Mesenchymal stem cell (in vitro differentiated cells and primary cell): ENCODE results near the gene CDK10.

ENCODE experiments used
- DNase-seq: peaks from one replicate; pipeline ENCODE4 v3.0.0-alpha.2; 2013
- H2AFZ ChIP-seq: one replicate; pipeline ENCODE4 v1.6.1; 2013; ENCODE audit warnings: low read depth, mild to moderate bottlenecking, control low read depth, inconsistent platforms, low read length, moderate library complexity
- H2AK5ac ChIP-seq: 2 replicates; pipeline ENCODE4 v1.6.1; 2013; ENCODE audit warnings: low read length, moderate library complexity, mild to moderate bottlenecking, inconsistent platforms; ENCODE audit not compliant: severe bottlenecking
- H2BK120ac ChIP-seq: one replicate; pipeline ENCODE4 v1.6.1; 2013; ENCODE audit warnings: low read depth, mild to moderate bottlenecking, inconsistent platforms, low read length, moderate library complexity
- H2BK12ac ChIP-seq, 2 experiments: one replicate each; pipeline ENCODE4 v1.6.1; 2013; ENCODE audit warnings: inconsistent platforms in 2 of 2, low read length in 2 of 2, mild to moderate bottlenecking in 2 of 2, moderate library complexity in 2 of 2, control low read depth in 1 of 2
- H2BK15ac ChIP-seq: one replicate; pipeline ENCODE4 v1.6.1; 2013; ENCODE audit warnings: mild to moderate bottlenecking, low read depth, inconsistent platforms; ENCODE audit not compliant: poor library complexity, severe bottlenecking
- H2BK5ac ChIP-seq: 2 replicates; pipeline ENCODE4 v1.6.1; 2013; ENCODE audit warnings: low read depth, mild to moderate bottlenecking, low read length, control low read depth, inconsistent platforms; ENCODE audit not compliant: poor library complexity, severe bottlenecking
- H3K14ac ChIP-seq, 2 experiments: one replicate each; pipeline ENCODE4 v1.6.1; 2013; ENCODE audit warnings: inconsistent platforms in 2 of 2, low read length in 2 of 2, control low read depth in 1 of 2, mild to moderate bottlenecking in 1 of 2, moderate library complexity in 1 of 2
- H3K18ac ChIP-seq, 2 experiments: one replicate each; pipeline ENCODE4 v1.6.1; 2013; ENCODE audit warnings: inconsistent platforms in 2 of 2, low read length in 2 of 2, control low read depth in 1 of 2, low read depth in 1 of 2, mild to moderate bottlenecking in 1 of 2
- H3K23ac ChIP-seq, 2 experiments: one replicate each; pipeline ENCODE4 v1.6.1; 2013; ENCODE audit warnings: inconsistent platforms in 2 of 2, low read length in 2 of 2, mild to moderate bottlenecking in 2 of 2, moderate library complexity in 2 of 2, control low read depth in 1 of 2
- H3K27ac ChIP-seq: 2 replicates; pipeline ENCODE4 v1.5.1; 2013; ENCODE audit warnings: mild to moderate bottlenecking, moderate library complexity, low read length, control low read depth, inconsistent platforms; ENCODE audit not compliant: poor library complexity, severe bottlenecking
- H3K27me3 ChIP-seq, 2 experiments: 2 replicates each; pipeline versions ENCODE4 v1.6.1 to v1.7.0; 2013; ENCODE audit warnings: low read length in 2 of 2, mild to moderate bottlenecking in 2 of 2, moderate library complexity in 2 of 2, control low read depth in 1 of 2, inconsistent platforms in 1 of 2; ENCODE audit not compliant: control insufficient read depth in 1 of 2, insufficient read depth in 1 of 2
- H3K36me3 ChIP-seq, 2 experiments: 2 replicates each; pipeline versions ENCODE4 v1.6.1 to v1.7.0; 2013; ENCODE audit warnings: low read length in 2 of 2, control low read depth in 1 of 2, inconsistent platforms in 1 of 2, low read depth in 1 of 2, mild to moderate bottlenecking in 1 of 2; ENCODE audit not compliant: insufficient read depth in 2 of 2, control insufficient read depth in 1 of 2
- H3K4ac ChIP-seq, 2 experiments: one replicate each; pipeline ENCODE4 v1.6.1; 2013; ENCODE audit warnings: inconsistent platforms in 2 of 2, low read length in 2 of 2, mild to moderate bottlenecking in 2 of 2, moderate library complexity in 2 of 2, control low read depth in 1 of 2, low read depth in 1 of 2
- H3K4me1 ChIP-seq: 2 replicates; pipeline ENCODE4 v1.6.1; 2013; ENCODE audit warnings: low read depth, low read length, control low read depth; ENCODE audit not compliant: control insufficient read depth, insufficient read depth
- H3K4me2 ChIP-seq: 2 replicates; pipeline ENCODE4 v1.6.1; 2013; ENCODE audit warnings: low read length, mild to moderate bottlenecking, inconsistent platforms; ENCODE audit not compliant: poor library complexity, severe bottlenecking
- H3K4me3 ChIP-seq, 2 experiments: 2 replicates each; pipeline versions ENCODE4 v1.5.1 to v1.7.0; 2013; ENCODE audit warnings: low read length in 2 of 2, mild to moderate bottlenecking in 2 of 2, control low read depth in 1 of 2, low read depth in 1 of 2; ENCODE audit not compliant: insufficient read depth in 1 of 2
- H3K79me1 ChIP-seq: replicated peaks from 2 replicates; pipeline ENCODE4 v1.6.1; 2013; ENCODE audit warnings: mild to moderate bottlenecking, control low read depth, low read length, inconsistent platforms; ENCODE audit not compliant: poor library complexity, severe bottlenecking
- H3K9ac ChIP-seq: 2 replicates; pipeline ENCODE4 v1.7.0; 2013; ENCODE audit warnings: mild to moderate bottlenecking, low read length, moderate library complexity
- H3K9me3 ChIP-seq: 2 replicates; pipeline ENCODE4 v1.7.0; 2013; ENCODE audit warnings: mild to moderate bottlenecking, low read length; ENCODE audit not compliant: control insufficient read depth
- H4K8ac ChIP-seq: one replicate; pipeline ENCODE4 v1.6.1; 2013; ENCODE audit warnings: inconsistent platforms, mild to moderate bottlenecking, low read length, moderate library complexity
- H4K91ac ChIP-seq: one replicate; pipeline ENCODE4 v1.6.1; 2013; ENCODE audit warnings: mild to moderate bottlenecking, low read length, inconsistent platforms
- WGBS: methylation state at CpG from one replicate; pipeline ENCODE4 v1.1.7; 2013; ENCODE audit warnings: mixed read lengths; 5-methylcytosine and 5-hydroxymethylcytosine counted together

Gene CDK10

DNA sequence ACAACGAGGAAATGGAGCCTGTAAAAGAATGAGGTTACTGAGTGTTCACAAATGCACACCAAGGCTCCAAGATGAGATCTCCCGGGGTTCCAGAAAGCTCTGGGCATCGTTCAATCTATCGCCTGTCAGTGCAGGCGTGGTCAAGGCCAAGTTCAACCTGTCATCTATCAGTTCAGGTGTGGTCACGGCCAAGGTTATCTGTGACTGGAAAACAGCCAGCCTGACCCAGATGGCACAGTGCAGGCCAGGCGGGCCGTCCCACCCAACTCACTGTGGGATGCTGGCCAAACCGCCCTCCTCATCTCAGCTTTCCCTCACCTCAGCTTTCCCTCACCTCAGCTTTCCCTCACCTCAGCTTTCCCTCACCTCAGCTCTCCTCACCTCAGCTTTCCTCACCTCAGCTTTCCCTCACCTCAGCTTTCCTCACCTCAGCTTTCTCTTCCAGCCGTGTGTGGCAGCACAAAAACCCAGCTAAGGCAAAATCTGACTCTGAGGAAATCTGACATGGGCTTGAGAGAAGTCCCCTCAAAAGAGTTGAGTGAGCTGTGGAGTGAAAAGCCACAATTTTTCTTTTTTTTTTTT lies 31.3 kb upstream of the CDK10 start:
- Histone ChIP-seq H3K27me3 (no peaks in the 10 kb centered on the region), H2BK5ac (no peak overlapping the region), H3K14ac (no peak overlapping the region), H2AK5ac (no peak overlapping the region), H2AFZ (no peak overlapping the region), H3K4me1 (peaks cover 16% of the 10 kb centered on the region), H3K27ac (no peak overlapping the region), H3K36me3 (peaks cover 23 to 38% of the 10 kb centered on the region in 2 experiments), H3K9me3 (no peaks in the 10 kb centered on the region), H3K4ac (no peak overlapping the region), H3K23ac (no peak overlapping the region), H4K91ac (no peak overlapping the region), H4K8ac (no peak overlapping the region), H3K9ac (no peak overlapping the region), H3K79me1 (peaks cover 17% of the 10 kb centered on the region), H2BK15ac (no peak overlapping the region), H2BK12ac (no peak overlapping the region), H3K4me2 (no peak overlapping the region), H3K18ac (no peak overlapping the region), H2BK120ac (no peak overlapping the region), H3K4me3 (no peak overlapping the region)
- 96% methylated on average over 10 of the region's 10 CpGs for WGBS
- DNase-seq: no peak

DNA sequence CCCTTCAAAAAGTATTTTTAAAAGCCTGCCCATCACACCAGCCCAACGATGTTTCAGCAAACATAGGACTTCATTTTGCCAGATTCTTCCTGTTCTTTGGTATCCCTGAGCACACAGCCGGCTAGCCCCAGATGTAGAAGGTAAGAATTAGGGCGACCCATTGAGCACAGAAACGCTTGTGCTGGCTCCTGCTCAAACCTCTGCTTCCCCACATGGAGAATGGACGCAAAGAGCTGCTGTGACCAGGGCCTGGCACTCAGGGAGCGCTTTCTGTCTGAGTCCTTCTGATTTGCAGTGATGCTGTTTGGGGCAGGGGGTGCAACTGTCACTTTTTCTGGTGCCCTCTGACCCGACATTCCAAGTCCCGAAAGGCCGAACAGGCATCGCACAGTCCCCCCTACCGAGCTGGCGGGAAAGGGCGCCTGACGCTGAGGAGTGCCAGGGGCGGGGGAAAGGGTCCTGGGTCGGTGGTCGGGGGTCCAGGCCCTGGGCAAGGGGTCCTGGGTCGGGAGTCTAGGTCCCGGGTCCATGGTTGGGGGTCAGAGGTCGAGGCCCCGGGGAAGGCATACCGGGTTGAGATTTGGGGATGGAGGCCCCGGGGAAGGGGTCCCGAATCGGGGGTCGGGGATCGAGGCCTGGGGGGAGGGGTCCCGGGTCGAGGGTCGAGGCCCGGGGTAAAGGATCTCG lies 29.9 kb upstream of the CDK10 start:
- peak overlapping the region; percentile 89 to 96 for H3K4me3 ChIP-seq
- H2BK12ac ChIP-seq: no peak overlapping the region
- H4K91ac ChIP-seq: no peak overlapping the region
- H3K4ac ChIP-seq: peak overlapping the region in 1 of 2 experiments; percentile 35
- peak overlapping the region; percentile 71 for H2BK120ac ChIP-seq
- peaks cover 22% of the 10 kb centered on the region for H3K79me1 ChIP-seq
- DNase-seq: no peak
- H3K18ac ChIP-seq: no peak overlapping the region
- H3K4me2 ChIP-seq: peak overlapping the region; percentile 31
- H2BK15ac ChIP-seq: no peak overlapping the region
- H2AFZ ChIP-seq: no peak overlapping the region
- H3K27me3 ChIP-seq: no peaks in the 10 kb centered on the region
- no peak overlapping the region for H3K14ac ChIP-seq
- H3K23ac ChIP-seq: peak overlapping the region in 1 of 2 experiments; percentile 70
- no peak overlapping the region for H2BK5ac ChIP-seq
- 56% methylated on average over 32 of the region's 32 CpGs for WGBS
- peaks cover 33 to 36% of the 10 kb centered on the region in 2 experiments for H3K36me3 ChIP-seq
- peak overlapping the region; percentile 93 for H3K9ac ChIP-seq
- H3K27ac ChIP-seq: no peak overlapping the region
- peaks cover 16% of the 10 kb centered on the region for H3K4me1 ChIP-seq
- no peaks in the 10 kb centered on the region for H3K9me3 ChIP-seq
- H4K8ac ChIP-seq: no peak overlapping the region
- H2AK5ac ChIP-seq: no peak overlapping the region

- Histone ChIP-seq H2AFZ (peak within 1 kb of the TSS; percentile 60), H3K9ac (peak within 1 kb of the TSS; percentile 93), H3K18ac (peak within 1 kb of the TSS; percentile 94), H3K4ac (peak within 1 kb of the TSS; percentile 64 to 87), H3K27ac (peak within 1 kb of the TSS; percentile 58), H3K36me3 (peaks cover 27 to 30% of the 10 kb centered on the region in 2 experiments), H3K4me1 (peaks cover 16% of the 10 kb centered on the region), H3K4me2 (peak within 1 kb of the TSS; percentile 97), H3K23ac (peak within 1 kb of the TSS in 1 of 2 experiments; percentile 70), H2BK5ac (peak within 1 kb of the TSS; percentile 52), H2BK15ac (peak within 1 kb of the TSS; percentile 85), H3K79me1 (peaks cover 23% of the 10 kb centered on the region), H3K14ac (peak within 1 kb of the TSS in 1 of 2 experiments; percentile 42), H3K27me3 (no peaks in the 10 kb centered on the region), H4K8ac (peak within 1 kb of the TSS; percentile 99), H2BK12ac (no peak within 1 kb of the TSS), H3K9me3 (no peaks in the 10 kb centered on the region), H2BK120ac (peak within 1 kb of the TSS; percentile 71), H2AK5ac (no peak within 1 kb of the TSS), H4K91ac (peak within 1 kb of the TSS; percentile 98), H3K4me3 (peak within 1 kb of the TSS; percentile 89 to 96)
- under 1% methylated on average over 94 of the region's 99 CpGs for WGBS
- peak; percentile 85 for DNase-seq
Observed at GRCh38 chr16:89657442-89658220, 28.9 kb upstream of the CDK10 start, which contains the start of the genes CHMP1A and SPATA33. TSS of gene CHMP1A (minus strand) at chr16:89657708. CDS start at chr16:89657588, 120 bp downstream. TSS of gene SPATA33 (plus strand) at chr16:89657836. CDS start at chr16:89657912, 76 bp downstream.
